GM12892 (cell line): ENCODE results near the gene SFXN4.
A peak's percentile ranks its signal among the peaks of the same experiment; 100 is the strongest.

ENCODE experiments used
- POLR2A ChIP-seq: IDR thresholded peaks from 2 replicates; pipeline ENCODE4 v1.6.1; 2011; ENCODE audit warnings: low read depth, low read length, control low read depth
- POLR2AphosphoS5 ChIP-seq: IDR thresholded peaks from 2 replicates; pipeline ENCODE4 v1.6.1; 2011; ENCODE audit warnings: low read depth, low read length, control low read depth

DNA sequence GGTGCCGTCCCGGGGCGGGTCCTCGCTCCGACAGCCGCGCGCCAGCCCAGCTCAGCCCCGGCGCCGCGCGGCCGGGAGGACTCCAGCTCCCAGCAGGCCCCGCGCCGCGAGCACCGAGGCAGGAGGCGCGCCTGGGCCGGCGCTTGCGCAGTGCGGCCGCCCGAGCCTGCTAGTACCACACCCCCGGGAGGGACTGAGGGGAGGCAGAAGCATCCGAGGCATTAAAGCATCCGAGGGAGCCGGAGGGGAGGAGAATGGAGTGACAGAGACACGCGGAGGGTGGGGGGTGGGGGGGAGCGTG is 41.8 kb upstream of the SFXN4 start, which contains the start of gene GRK5:
- TF ChIP-seq POLR2AphosphoS5 (no peak), POLR2A (peak; percentile 79; the same call in 1 of the 2 replicates)
